Ishikawa (cell line): ENCODE results near the gene NAPB.

Source experiments
- CEBPB ChIP-seq: IDR thresholded peaks from 2 replicates; pipeline ENCODE4 v1.6.1; 2012
- CREB1 ChIP-seq: IDR thresholded peaks from 2 replicates; pipeline ENCODE4 v1.6.1; 2012; ENCODE audit warnings: low read depth
- EGR1 ChIP-seq: IDR thresholded peaks from 2 replicates; pipeline ENCODE4 v1.6.1; 2012
- EP300 ChIP-seq: IDR thresholded peaks from 2 replicates; pipeline ENCODE4 v1.6.1; 2012; ENCODE audit warnings: borderline replicate concordance
- FOXM1 ChIP-seq: IDR thresholded peaks from 2 replicates; pipeline ENCODE4 v1.6.1; 2012; ENCODE audit warnings: low read depth, borderline replicate concordance
- NFIC ChIP-seq: IDR thresholded peaks from 2 replicates; pipeline ENCODE4 v1.6.1; 2012
- RAD21 ChIP-seq: IDR thresholded peaks from 2 replicates; pipeline ENCODE4 v1.6.1; 2012; ENCODE audit warnings: low read depth
- TAF1 ChIP-seq: IDR thresholded peaks from 2 replicates; pipeline ENCODE4 v1.6.1; 2012; ENCODE audit warnings: low read depth, mild to moderate bottlenecking
- TCF12 ChIP-seq: IDR thresholded peaks from 2 replicates; pipeline ENCODE4 v1.6.1; 2012; ENCODE audit warnings: low read depth
- TEAD4 ChIP-seq: IDR thresholded peaks from 2 replicates; pipeline ENCODE4 v1.6.1; 2012
- YY1 ChIP-seq: IDR thresholded peaks from 2 replicates; pipeline ENCODE4 v1.6.1; 2012; ENCODE audit warnings: low read depth
- ZBTB7A ChIP-seq: IDR thresholded peaks from 2 replicates; pipeline ENCODE4 v1.6.1; 2012; ENCODE audit warnings: low read depth
- TF ChIP-seq, protein P1 (sequence below): IDR thresholded peaks from 2 replicates; pipeline ENCODE4 v1.6.1; 2012
- TF ChIP-seq, protein P2 (sequence below): IDR thresholded peaks from 2 replicates; pipeline ENCODE4 v1.6.1; 2012
- TF ChIP-seq, protein P3 (sequence below): IDR thresholded peaks from 2 replicates; pipeline ENCODE4 v1.6.1; 2012; ENCODE audit warnings: low read depth, mild to moderate bottlenecking

The NAPB gene

DNA sequence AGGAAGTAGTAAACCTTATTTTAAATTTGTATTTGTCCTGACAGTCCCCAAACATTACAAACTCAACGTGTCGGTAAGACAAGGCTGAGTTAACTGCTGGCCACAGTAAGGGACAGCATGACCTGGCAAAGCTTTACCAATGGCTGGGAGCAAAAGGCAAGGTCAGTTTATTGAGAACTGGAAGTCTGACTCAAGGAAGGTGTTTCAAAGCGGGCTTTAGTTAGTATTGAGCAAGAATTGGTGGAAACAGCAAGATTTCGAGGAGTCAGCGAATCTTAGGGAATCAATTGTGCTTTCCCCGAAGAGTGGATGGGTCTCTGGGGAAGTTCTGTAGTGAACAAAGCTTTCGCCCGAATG lies 60.2 kb downstream of the NAPB start:
- TF ChIP-seq, protein P1, sequence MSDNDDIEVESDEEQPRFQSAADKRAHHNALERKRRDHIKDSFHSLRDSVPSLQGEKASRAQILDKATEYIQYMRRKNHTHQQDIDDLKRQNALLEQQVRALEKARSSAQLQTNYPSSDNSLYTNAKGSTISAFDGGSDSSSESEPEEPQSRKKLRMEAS = no peak
- no peak for TF ChIP-seq RAD21
- TF ChIP-seq FOXM1 = no peak
- TF ChIP-seq CREB1 = no peak
- no peak for TF ChIP-seq TAF1
- no peak for TF ChIP-seq ZBTB7A
- no peak for TF ChIP-seq CEBPB
- TF ChIP-seq, protein P2, sequence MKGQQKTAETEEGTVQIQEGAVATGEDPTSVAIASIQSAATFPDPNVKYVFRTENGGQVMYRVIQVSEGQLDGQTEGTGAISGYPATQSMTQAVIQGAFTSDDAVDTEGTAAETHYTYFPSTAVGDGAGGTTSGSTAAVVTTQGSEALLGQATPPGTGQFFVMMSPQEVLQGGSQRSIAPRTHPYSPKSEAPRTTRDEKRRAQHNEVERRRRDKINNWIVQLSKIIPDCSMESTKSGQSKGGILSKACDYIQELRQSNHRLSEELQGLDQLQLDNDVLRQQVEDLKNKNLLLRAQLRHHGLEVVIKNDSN = no peak
- no peak for TF ChIP-seq EGR1
- TF ChIP-seq EP300 = no peak
- TF ChIP-seq TEAD4 = no peak
- no peak for TF ChIP-seq TCF12

DNA sequence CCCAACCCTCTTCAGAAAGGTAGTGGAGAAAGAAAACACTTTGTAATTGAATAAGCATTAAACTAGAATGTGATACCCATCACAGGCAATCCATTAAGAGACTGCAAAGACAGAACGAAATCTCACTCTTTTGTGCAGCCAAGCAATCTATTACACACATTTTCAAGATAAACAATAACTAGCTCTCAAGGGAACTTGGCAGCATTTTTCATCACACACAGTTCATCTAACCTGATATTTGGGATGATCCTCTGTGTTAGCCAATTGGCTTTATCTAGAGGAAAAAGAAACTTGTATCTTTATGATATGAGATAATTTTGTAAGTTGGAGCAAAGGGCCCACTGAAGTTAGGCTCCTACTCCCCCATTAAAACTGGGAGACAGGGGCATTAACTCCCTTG lies 60.8 kb downstream of the NAPB start:
- TF ChIP-seq EP300 = no peak
- no peak for TF ChIP-seq RAD21
- no peak for TF ChIP-seq TCF12
- no peak for TF ChIP-seq TAF1
- TF ChIP-seq TEAD4 = no peak
- TF ChIP-seq NFIC = no peak
- TF ChIP-seq EGR1 = no peak
- TF ChIP-seq ZBTB7A = no peak
- no peak for TF ChIP-seq CREB1
- no peak for TF ChIP-seq FOXM1
- TF ChIP-seq, protein P3, sequence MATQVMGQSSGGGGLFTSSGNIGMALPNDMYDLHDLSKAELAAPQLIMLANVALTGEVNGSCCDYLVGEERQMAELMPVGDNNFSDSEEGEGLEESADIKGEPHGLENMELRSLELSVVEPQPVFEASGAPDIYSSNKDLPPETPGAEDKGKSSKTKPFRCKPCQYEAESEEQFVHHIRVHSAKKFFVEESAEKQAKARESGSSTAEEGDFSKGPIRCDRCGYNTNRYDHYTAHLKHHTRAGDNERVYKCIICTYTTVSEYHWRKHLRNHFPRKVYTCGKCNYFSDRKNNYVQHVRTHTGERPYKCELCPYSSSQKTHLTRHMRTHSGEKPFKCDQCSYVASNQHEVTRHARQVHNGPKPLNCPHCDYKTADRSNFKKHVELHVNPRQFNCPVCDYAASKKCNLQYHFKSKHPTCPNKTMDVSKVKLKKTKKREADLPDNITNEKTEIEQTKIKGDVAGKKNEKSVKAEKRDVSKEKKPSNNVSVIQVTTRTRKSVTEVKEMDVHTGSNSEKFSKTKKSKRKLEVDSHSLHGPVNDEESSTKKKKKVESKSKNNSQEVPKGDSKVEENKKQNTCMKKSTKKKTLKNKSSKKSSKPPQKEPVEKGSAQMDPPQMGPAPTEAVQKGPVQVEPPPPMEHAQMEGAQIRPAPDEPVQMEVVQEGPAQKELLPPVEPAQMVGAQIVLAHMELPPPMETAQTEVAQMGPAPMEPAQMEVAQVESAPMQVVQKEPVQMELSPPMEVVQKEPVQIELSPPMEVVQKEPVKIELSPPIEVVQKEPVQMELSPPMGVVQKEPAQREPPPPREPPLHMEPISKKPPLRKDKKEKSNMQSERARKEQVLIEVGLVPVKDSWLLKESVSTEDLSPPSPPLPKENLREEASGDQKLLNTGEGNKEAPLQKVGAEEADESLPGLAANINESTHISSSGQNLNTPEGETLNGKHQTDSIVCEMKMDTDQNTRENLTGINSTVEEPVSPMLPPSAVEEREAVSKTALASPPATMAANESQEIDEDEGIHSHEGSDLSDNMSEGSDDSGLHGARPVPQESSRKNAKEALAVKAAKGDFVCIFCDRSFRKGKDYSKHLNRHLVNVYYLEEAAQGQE = no peak
- TF ChIP-seq, protein P2 = no peak
- no peak for TF ChIP-seq CEBPB
- TF ChIP-seq, protein P1 = no peak
- no peak for TF ChIP-seq YY1

DNA sequence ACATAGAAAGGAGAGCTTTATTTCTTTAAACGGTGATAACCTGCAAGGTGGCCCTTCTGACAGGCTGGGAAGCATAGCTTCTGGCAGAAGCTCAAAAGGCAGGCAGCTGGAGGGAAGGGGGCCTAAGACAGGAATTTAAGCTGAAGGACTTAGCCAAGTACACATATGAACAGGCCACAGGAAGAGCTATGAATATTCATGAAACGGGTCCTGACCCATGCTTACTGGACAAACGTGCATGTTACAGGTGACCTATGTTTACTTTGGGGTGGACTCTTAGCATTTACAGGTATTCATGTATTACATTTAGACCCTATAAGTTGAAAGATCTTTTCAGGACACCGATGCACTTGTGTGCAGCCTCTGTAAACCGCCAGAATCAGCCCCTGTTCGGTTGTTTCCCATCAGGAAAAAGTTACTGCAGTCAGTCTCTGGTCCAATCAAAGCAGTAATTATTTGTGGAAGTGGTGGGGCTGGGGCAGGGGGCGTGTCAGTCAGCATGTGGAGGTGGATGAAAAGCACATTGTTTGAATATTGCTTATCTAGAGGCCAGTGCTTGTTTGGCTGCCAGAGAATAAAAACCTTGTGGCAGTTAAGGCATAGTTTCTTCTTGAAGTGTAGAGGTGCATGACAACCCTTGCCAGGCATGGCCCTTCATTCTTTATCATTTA lies 62.2 kb downstream of the NAPB start:
- TF ChIP-seq TEAD4 (no peak), EP300 (no peak)

DNA sequence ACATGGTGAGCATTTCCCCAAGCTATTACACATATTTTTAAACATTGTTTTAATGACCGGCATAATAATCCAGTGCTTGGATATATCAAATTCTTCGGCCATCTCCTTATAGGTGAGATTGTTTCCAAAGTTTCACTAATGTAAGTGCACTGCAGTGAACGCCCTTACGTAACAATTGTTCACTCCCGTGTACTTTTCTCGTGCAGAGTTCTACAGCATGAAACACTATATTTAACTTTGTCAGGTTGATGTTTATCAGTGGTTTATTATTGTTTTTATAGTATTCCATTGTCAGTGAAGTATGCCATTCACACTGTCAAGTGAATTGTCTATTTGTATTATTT lies 62.8 kb downstream of the NAPB start:
- TF ChIP-seq RAD21 (no peak), EP300 (no peak), ZBTB7A (no peak), EGR1 (no peak), TEAD4 (no peak), NFIC (no peak), YY1 (no peak), CREB1 (no peak), TAF1 (no peak), CEBPB (no peak), TCF12 (no peak), FOXM1 (no peak)
- TF ChIP-seq, protein P3 = no peak
- TF ChIP-seq, protein P2 = no peak
- TF ChIP-seq, protein P1 = no peak

DNA sequence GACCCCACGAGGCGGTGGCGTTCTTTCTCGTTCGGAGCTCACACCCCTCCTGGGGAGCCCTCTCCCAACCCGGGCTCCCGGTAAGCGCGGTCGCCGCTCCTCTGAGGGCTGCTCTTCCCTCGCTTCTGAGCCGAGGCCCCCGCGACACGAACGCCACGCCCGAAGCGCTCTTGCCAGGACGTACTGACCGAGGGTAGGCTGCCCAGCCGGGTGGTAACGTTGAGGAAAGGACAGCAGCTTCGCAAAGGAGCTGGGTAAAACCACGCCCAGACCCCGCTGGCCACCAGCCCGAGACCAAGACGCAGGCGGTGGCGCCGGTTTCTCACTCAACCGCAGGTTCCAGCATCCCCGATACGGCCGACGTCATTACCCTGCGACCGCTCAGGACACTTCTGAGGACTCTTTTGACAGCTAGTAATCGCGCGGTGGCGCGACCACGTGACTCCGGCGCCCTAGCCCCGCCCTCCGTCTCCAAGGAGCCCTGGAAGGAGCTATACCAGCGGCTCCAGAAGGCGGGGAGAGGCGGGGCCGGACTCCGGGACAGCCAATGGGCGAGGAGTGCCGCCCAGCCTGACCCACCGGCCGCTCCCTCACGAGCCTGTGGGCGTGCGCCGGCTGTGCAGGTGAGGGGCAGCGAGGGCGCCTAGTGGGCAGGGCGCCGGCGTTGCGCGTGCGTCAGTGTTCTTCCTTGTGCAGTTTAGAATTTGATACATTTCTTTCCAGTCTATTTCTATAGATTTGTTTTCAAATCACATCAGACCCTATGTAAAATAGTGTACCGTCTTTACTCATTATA lies 63.3 kb downstream of the NAPB start:
- TF ChIP-seq TAF1 (peak; percentile 63), TEAD4 (no peak; the same call in 1 of the 2 replicates), RAD21 (no peak), EP300 (peak; percentile 24; the same call in 1 of the 2 replicates), ZBTB7A (no peak), NFIC (peak; percentile 48; the same call in 1 of the 2 replicates), YY1 (no peak), CREB1 (peak; percentile 93), CEBPB (no peak), EGR1 (no peak), TCF12 (peak; percentile 44; the same call in 1 of the 2 replicates), FOXM1 (no peak)
- TF ChIP-seq, protein P3 = no peak
- TF ChIP-seq, protein P1 = peak; percentile 79
- TF ChIP-seq, protein P2 = peak; percentile 95
